ENCODE data around the gene SMARCD1.
"Not testable (repeated sequence)": the region's sequence is repeated elsewhere in the genome, so short reads cannot be mapped to it uniquely, and the experiment has no call there.

SMARCD1 gene

DNA sequence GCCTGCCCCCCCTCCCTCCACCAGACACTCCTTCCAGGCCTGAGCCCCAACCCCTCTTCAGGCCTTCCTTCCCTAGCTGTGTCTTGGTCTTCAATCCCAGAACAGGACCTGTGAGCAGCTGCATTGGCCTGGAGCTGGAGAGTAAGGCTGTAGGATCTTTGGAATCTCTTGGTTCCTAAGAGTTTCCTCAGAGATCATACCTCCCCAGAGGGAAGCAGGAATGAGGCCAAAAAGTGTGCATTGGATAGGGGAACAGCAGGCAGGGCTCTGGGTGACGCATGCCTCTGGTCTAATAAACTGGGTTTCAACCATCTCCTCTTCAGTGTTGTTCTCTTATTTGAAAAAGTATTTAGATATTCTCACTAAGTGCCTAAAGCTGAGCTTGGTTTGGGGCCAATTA is 1.8 kb upstream of the SMARCD1 start:
- no peak for DNase-seq (ENCODE audit: low spot score)

GRCh38 chr12:50084409-50084774 is 750 bp upstream of the SMARCD1 start:
- DNase-seq (ENCODE audit: low spot score); in situ Hi-C loops (cut with MboI; ENCODE audit: low pct_unique_long_range_greater_than_20kb, low sequenced_read_pairs, unreplicated experiment): not testable (repeated sequence)

More for the DNA sequence above, 1.8 kb upstream of the SMARCD1 start:
- TF ChIP-seq, protein P1, sequence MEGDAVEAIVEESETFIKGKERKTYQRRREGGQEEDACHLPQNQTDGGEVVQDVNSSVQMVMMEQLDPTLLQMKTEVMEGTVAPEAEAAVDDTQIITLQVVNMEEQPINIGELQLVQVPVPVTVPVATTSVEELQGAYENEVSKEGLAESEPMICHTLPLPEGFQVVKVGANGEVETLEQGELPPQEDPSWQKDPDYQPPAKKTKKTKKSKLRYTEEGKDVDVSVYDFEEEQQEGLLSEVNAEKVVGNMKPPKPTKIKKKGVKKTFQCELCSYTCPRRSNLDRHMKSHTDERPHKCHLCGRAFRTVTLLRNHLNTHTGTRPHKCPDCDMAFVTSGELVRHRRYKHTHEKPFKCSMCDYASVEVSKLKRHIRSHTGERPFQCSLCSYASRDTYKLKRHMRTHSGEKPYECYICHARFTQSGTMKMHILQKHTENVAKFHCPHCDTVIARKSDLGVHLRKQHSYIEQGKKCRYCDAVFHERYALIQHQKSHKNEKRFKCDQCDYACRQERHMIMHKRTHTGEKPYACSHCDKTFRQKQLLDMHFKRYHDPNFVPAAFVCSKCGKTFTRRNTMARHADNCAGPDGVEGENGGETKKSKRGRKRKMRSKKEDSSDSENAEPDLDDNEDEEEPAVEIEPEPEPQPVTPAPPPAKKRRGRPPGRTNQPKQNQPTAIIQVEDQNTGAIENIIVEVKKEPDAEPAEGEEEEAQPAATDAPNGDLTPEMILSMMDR (IDR thresholded peaks at IDR 0.05; ENCODE audit: extremely low read depth, insufficient read depth, missing control alignments), result no peak
- in situ Hi-C loops (cut with MboI; ENCODE audit: low pct_unique_long_range_greater_than_20kb, low sequenced_read_pairs, unreplicated experiment), result no loop called here

DNA sequence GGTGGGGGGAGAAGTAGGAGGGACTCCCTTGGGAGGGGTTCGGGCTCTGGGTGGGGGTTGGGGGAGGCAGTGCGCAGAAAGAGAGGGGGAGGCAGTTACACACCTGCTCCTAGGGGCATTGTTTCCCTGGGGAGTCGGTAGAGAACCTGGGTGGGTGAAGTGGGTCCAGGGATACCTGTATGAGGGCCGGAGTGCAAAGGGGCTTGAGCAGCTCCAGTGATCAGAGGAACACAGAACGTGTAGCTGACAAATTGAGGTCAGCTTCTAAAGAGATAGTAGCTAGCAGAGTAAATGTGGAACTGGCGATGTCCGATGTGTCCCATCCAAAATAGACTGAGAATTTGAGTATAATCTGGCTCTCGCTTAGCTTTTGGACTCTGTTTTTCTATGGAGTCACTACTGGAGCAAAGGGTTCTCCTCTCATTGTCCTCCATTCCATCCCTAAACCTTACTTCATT is 502 bp downstream of the SMARCD1 start:
- no peak for DNase-seq (ENCODE audit: low spot score)
- in situ Hi-C loops (cut with MboI; ENCODE audit: low pct_unique_long_range_greater_than_20kb, low sequenced_read_pairs, unreplicated experiment), result no loop called here

DNA sequence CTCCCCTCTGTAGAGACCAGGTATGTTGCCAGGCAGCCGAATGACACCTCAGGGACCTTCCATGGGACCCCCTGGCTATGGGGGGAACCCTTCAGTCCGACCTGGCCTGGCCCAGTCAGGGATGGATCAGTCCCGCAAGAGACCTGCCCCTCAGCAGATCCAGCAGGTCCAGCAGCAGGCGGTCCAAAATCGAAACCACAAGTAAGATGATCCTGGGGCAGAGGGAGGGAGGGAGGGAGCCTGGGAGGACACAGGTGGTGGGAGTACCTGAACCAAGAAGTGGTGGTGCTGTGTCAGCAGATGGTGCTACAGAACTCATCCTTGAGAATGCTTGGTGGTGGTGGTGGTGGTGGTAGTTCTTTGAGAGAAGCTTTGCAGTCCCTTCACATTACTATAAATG is 1.0 kb downstream of the SMARCD1 start:
- TF ChIP-seq, protein P1 (IDR thresholded peaks at IDR 0.05; ENCODE audit: extremely low read depth, insufficient read depth, missing control alignments), result no peak
- in situ Hi-C loops (cut with MboI; ENCODE audit: low pct_unique_long_range_greater_than_20kb, low sequenced_read_pairs, unreplicated experiment), result no loop called here
- no peak for DNase-seq (ENCODE audit: low spot score)

More for the DNA sequence above, 502 bp downstream of the SMARCD1 start:
- TF ChIP-seq, protein P1 (IDR thresholded peaks at IDR 0.05; ENCODE audit: extremely low read depth, insufficient read depth, missing control alignments), result no peak

- TF ChIP-seq, protein P1 (IDR thresholded peaks at IDR 0.05; ENCODE audit: extremely low read depth, insufficient read depth, missing control alignments), result no peak
- in situ Hi-C loops (cut with MboI; ENCODE audit: low pct_unique_long_range_greater_than_20kb, low sequenced_read_pairs, unreplicated experiment), result no loop called here
- DNase-seq (ENCODE audit: low spot score), result no peak
Measured at GRCh38 chr12:50087151-50087550, 2.0 kb downstream of the SMARCD1 start.

- in situ Hi-C loops (cut with MboI; ENCODE audit: low pct_unique_long_range_greater_than_20kb, low sequenced_read_pairs, unreplicated experiment), result no loop called here
- no peak for DNase-seq (ENCODE audit: low spot score)
- TF ChIP-seq, protein P1 (IDR thresholded peaks at IDR 0.05; ENCODE audit: extremely low read depth, insufficient read depth, missing control alignments), result no peak
Measured at GRCh38 chr12:50087995-50088394, 2.9 kb downstream of the SMARCD1 start.

GRCh38 chr12:50088577-50089335 is 3.6 kb downstream of the SMARCD1 start:
- DNase-seq (ENCODE audit: low spot score), result peak; percentile 78
- TF ChIP-seq, protein P1 (IDR thresholded peaks at IDR 0.05; ENCODE audit: extremely low read depth, insufficient read depth, missing control alignments), result peak; percentile 84
- in situ Hi-C loops (cut with MboI; ENCODE audit: low pct_unique_long_range_greater_than_20kb, low sequenced_read_pairs, unreplicated experiment), result no loop called here
